Activated naive CD8-positive, alpha-beta T cell treated with anti-CD3 and anti-CD28 coated beads, Interleukin-2, amount 50 U/mL, for 24 hours (primary cell): Measurements from ENCODE around the gene PLA2G10.
"Not testable (repeated sequence)": the region's sequence is repeated elsewhere in the genome, so short reads cannot be mapped to it uniquely, and the experiment has no call there.

Experiments used
- ATAC-seq: fragments of 150-1000 bp; cut with Tn5 transposase; one replicate; pipeline ENCODE4 v1.10.0; 2021
- DNase-seq: peaks from one replicate; pipeline ENCODE4 v3.0.0; 2021
- H3K27ac Mint-ChIP-seq: one replicate; pipeline ENCODE4 v1.8.0; 2021; ENCODE audit warnings: mild to moderate bottlenecking, mixed read lengths
- H3K27me3 Mint-ChIP-seq: one replicate; pipeline ENCODE4 v1.8.0; 2021; ENCODE audit warnings: mixed read lengths
- H3K36me3 Mint-ChIP-seq: one replicate; pipeline ENCODE4 v1.8.0; 2021; ENCODE audit warnings: low read depth, mixed read lengths
- H3K4me1 Mint-ChIP-seq: one replicate; pipeline ENCODE4 v1.8.0; 2021; ENCODE audit warnings: mixed read lengths
- H3K4me3 Mint-ChIP-seq: one replicate; pipeline ENCODE4 v1.8.0; 2021; ENCODE audit warnings: mild to moderate bottlenecking, moderate library complexity, mixed read lengths
- H3K9me3 Mint-ChIP-seq: one replicate; pipeline ENCODE4 v1.8.0; 2021; ENCODE audit warnings: mixed read lengths

PLA2G10 gene

GRCh38 chr16:14677627-14678026 is 16.5 kb downstream of the PLA2G10 start:
- Mint-ChIP-seq H3K4me1 (peaks cover 1% of the 10 kb centered on the region), H3K36me3 (no peaks in the 10 kb centered on the region)

GRCh38 chr16:14676633-14677032 is 17.5 kb downstream of the PLA2G10 start:
- Mint-ChIP-seq H3K27me3 (peaks cover 3% of the 10 kb centered on the region), H3K4me3 (no peak overlapping the region), H3K4me1 (peaks cover 4% of the 10 kb centered on the region), H3K27ac (no peak overlapping the region), H3K9me3 (no peaks in the 10 kb centered on the region), H3K36me3 (no peaks in the 10 kb centered on the region)
- DNase-seq (no peak), ATAC-seq (no peak)

More at GRCh38 chr16:14677627-14678026, 16.5 kb downstream of the PLA2G10 start:
- ATAC-seq (no peak), DNase-seq (no peak)
- no peak overlapping the region for H3K27ac Mint-ChIP-seq
- no peak overlapping the region for H3K4me3 Mint-ChIP-seq
- H3K27me3 Mint-ChIP-seq, result peaks cover 3% of the 10 kb centered on the region
- H3K9me3 Mint-ChIP-seq, result no peaks in the 10 kb centered on the region

GRCh38 chr16:14672403-14672971 is 21.6 kb downstream of the PLA2G10 start:
- H3K4me3 Mint-ChIP-seq, result no peak overlapping the region
- no peaks in the 10 kb centered on the region for H3K9me3 Mint-ChIP-seq
- DNase-seq, result no peak
- peaks cover 4% of the 10 kb centered on the region for H3K4me1 Mint-ChIP-seq
- no peak overlapping the region for H3K27ac Mint-ChIP-seq
- peaks cover 12% of the 10 kb centered on the region for H3K36me3 Mint-ChIP-seq
- peak; percentile 46 for ATAC-seq
- no peaks in the 10 kb centered on the region for H3K27me3 Mint-ChIP-seq

GRCh38 chr16:14669776-14670175 is 24.3 kb downstream of the PLA2G10 start:
- no peak for DNase-seq
- peak; percentile 64 for ATAC-seq
- H3K36me3 Mint-ChIP-seq, result peaks cover 23% of the 10 kb centered on the region
- no peak overlapping the region for H3K4me3 Mint-ChIP-seq
- peaks cover 4% of the 10 kb centered on the region for H3K4me1 Mint-ChIP-seq
- no peaks in the 10 kb centered on the region for H3K9me3 Mint-ChIP-seq
- no peaks in the 10 kb centered on the region for H3K27me3 Mint-ChIP-seq
- H3K27ac Mint-ChIP-seq, result no peak overlapping the region

GRCh38 chr16:14668556-14669223 is 25.4 kb downstream of the PLA2G10 start:
- Mint-ChIP-seq H3K4me1 (peaks cover 4% of the 10 kb centered on the region), H3K9me3 (no peaks in the 10 kb centered on the region), H3K27ac (no peak overlapping the region), H3K36me3 (peaks cover 34% of the 10 kb centered on the region), H3K27me3 (no peaks in the 10 kb centered on the region), H3K4me3 (no peak overlapping the region)
- no peak for ATAC-seq
- DNase-seq, result no peak

- peaks cover 3% of the 10 kb centered on the region for H3K4me1 Mint-ChIP-seq
- H3K27ac Mint-ChIP-seq, result no peak overlapping the region
- no peaks in the 10 kb centered on the region for H3K27me3 Mint-ChIP-seq
- no peak overlapping the region for H3K4me3 Mint-ChIP-seq
- H3K9me3 Mint-ChIP-seq, result no peaks in the 10 kb centered on the region
- DNase-seq (no peak), ATAC-seq (no peak)
- peaks cover 39% of the 10 kb centered on the region for H3K36me3 Mint-ChIP-seq
Observed at GRCh38 chr16:14667347-14668266, 26.5 kb downstream of the PLA2G10 start.

- peaks cover 40% of the 10 kb centered on the region for H3K36me3 Mint-ChIP-seq
- no peak overlapping the region for H3K4me3 Mint-ChIP-seq
- ATAC-seq (peak; percentile 40), DNase-seq (no peak)
- H3K4me1 Mint-ChIP-seq, result peaks cover 6% of the 10 kb centered on the region
- H3K9me3 Mint-ChIP-seq, result no peaks in the 10 kb centered on the region
- peak overlapping the region; percentile 25 for H3K27ac Mint-ChIP-seq
- no peaks in the 10 kb centered on the region for H3K27me3 Mint-ChIP-seq
Observed at GRCh38 chr16:14658063-14658462, 36.0 kb downstream of the PLA2G10 start.

GRCh38 chr16:14652726-14653125 is 41.4 kb downstream of the PLA2G10 start:
- peak overlapping the region; percentile 12 for H3K27ac Mint-ChIP-seq
- H3K4me3 Mint-ChIP-seq, result no peak overlapping the region
- H3K36me3 Mint-ChIP-seq, result peaks cover 55% of the 10 kb centered on the region
- H3K27me3 Mint-ChIP-seq, result no peaks in the 10 kb centered on the region
- no peaks in the 10 kb centered on the region for H3K9me3 Mint-ChIP-seq
- peaks cover 12% of the 10 kb centered on the region for H3K4me1 Mint-ChIP-seq
- DNase-seq (no peak), ATAC-seq (no peak)

GRCh38 chr16:14650629-14651028 is 43.5 kb downstream of the PLA2G10 start:
- H3K4me3 Mint-ChIP-seq, result no peak overlapping the region
- H3K36me3 Mint-ChIP-seq, result peaks cover 48% of the 10 kb centered on the region
- DNase-seq, result no peak
- peak overlapping the region; percentile 72 for H3K27ac Mint-ChIP-seq
- no peak for ATAC-seq
- no peaks in the 10 kb centered on the region for H3K9me3 Mint-ChIP-seq
- no peaks in the 10 kb centered on the region for H3K27me3 Mint-ChIP-seq
- peaks cover 14% of the 10 kb centered on the region for H3K4me1 Mint-ChIP-seq

GRCh38 chr16:14649816-14650215 is 44.3 kb downstream of the PLA2G10 start:
- Mint-ChIP-seq H3K36me3 (peaks cover 48% of the 10 kb centered on the region), H3K27ac (peak overlapping the region; percentile 72), H3K4me1 (peaks cover 14% of the 10 kb centered on the region), H3K4me3 (no peak overlapping the region), H3K27me3 (no peaks in the 10 kb centered on the region), H3K9me3 (no peaks in the 10 kb centered on the region)
- DNase-seq (no peak), ATAC-seq (no peak)

- peak; percentile 15 for DNase-seq
- peaks cover 31% of the 10 kb centered on the region for H3K36me3 Mint-ChIP-seq
- peak; percentile 43 for ATAC-seq
Observed at GRCh38 chr16:14641926-14642325, 52.2 kb downstream of the PLA2G10 start.

GRCh38 chr16:14641206-14641605 is 52.9 kb downstream of the PLA2G10 start:
- Mint-ChIP-seq H3K27me3 (no peaks in the 10 kb centered on the region), H3K36me3 (peaks cover 29% of the 10 kb centered on the region), H3K27ac (peak overlapping the region; percentile 36)

More at GRCh38 chr16:14641926-14642325, 52.2 kb downstream of the PLA2G10 start:
- H3K4me1 Mint-ChIP-seq, result peaks cover 15% of the 10 kb centered on the region
- H3K4me3 Mint-ChIP-seq, result no peak overlapping the region
- no peaks in the 10 kb centered on the region for H3K27me3 Mint-ChIP-seq
- H3K9me3 Mint-ChIP-seq, result no peaks in the 10 kb centered on the region
- peak overlapping the region; percentile 52 for H3K27ac Mint-ChIP-seq

GRCh38 chr16:14640538-14640937 is 53.6 kb downstream of the PLA2G10 start:
- Mint-ChIP-seq H3K36me3 (peaks cover 32% of the 10 kb centered on the region), H3K4me3 (no peak overlapping the region), H3K9me3 (no peaks in the 10 kb centered on the region), H3K27me3 (no peaks in the 10 kb centered on the region), H3K4me1 (peaks cover 23% of the 10 kb centered on the region), H3K27ac (peak overlapping the region; percentile 36)
- no peak for ATAC-seq
- no peak for DNase-seq

More at GRCh38 chr16:14641206-14641605, 52.9 kb downstream of the PLA2G10 start:
- H3K9me3 Mint-ChIP-seq, result no peaks in the 10 kb centered on the region
- ATAC-seq, result no peak
- no peak overlapping the region for H3K4me3 Mint-ChIP-seq
- H3K4me1 Mint-ChIP-seq, result peaks cover 16% of the 10 kb centered on the region
- no peak for DNase-seq

- not testable (repeated sequence) for H3K4me3 Mint-ChIP-seq, ATAC-seq, H3K27me3 Mint-ChIP-seq, H3K9me3 Mint-ChIP-seq, DNase-seq, H3K27ac Mint-ChIP-seq
- peaks cover 42% of the 10 kb centered on the region for H3K4me1 Mint-ChIP-seq
- peaks cover 32% of the 10 kb centered on the region for H3K36me3 Mint-ChIP-seq
Observed at GRCh38 chr16:14636951-14637240, 57.2 kb downstream of the PLA2G10 start.
